ENCODE measurements around the gene COL18A1. TPM values are rescaled to one million over a fixed set of nuclear protein-coding genes. Genes with fewer than 3 reads are reported as not detected.

COL18A1 gene
- total RNA-seq, 4 donors from 2014 or later: 97.7 to 173 (median 110) TPM

DNA sequence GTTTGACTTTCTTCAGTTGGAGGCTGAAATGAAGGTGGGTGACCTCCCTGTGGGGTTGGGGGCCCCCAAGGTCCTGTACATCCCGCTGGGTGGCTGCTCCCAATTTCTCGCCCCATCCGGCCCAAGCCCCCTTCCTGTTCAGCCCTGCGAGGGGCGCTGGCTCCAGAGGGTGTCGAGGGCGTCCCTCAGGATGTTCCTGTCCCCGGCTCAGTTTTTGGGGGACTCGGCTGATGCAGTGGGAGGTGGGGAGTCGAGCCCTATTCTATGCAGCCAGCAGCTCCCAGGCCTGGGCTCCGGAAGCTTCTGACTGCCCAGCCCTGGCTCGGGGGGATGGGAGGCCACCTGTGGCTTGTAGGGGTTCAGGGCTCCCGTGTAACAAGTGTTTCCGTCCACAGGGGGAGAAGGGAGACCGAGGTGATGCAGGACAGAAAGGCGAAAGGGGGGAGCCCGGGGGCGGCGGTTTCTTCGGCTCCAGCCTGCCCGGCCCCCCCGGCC, 99.1 kb downstream of the COL18A1 start:
- H3K9me3 ChIP-seq: no peaks in the 10 kb centered on the region
- intact Hi-C loops (cut with DNase I): no loop called here
- H3K4me3 ChIP-seq: no peak overlapping the region
- peaks cover 0 to 3% (median 0%) of the 10 kb centered on the region in 4 donors for H3K27me3 ChIP-seq
- TF ChIP-seq, protein P1, sequence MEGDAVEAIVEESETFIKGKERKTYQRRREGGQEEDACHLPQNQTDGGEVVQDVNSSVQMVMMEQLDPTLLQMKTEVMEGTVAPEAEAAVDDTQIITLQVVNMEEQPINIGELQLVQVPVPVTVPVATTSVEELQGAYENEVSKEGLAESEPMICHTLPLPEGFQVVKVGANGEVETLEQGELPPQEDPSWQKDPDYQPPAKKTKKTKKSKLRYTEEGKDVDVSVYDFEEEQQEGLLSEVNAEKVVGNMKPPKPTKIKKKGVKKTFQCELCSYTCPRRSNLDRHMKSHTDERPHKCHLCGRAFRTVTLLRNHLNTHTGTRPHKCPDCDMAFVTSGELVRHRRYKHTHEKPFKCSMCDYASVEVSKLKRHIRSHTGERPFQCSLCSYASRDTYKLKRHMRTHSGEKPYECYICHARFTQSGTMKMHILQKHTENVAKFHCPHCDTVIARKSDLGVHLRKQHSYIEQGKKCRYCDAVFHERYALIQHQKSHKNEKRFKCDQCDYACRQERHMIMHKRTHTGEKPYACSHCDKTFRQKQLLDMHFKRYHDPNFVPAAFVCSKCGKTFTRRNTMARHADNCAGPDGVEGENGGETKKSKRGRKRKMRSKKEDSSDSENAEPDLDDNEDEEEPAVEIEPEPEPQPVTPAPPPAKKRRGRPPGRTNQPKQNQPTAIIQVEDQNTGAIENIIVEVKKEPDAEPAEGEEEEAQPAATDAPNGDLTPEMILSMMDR (IDR thresholded peaks at IDR 0.05): no peak
- TF ChIP-seq POLR2AphosphoS5 (IDR thresholded peaks at IDR 0.05) (no peak), POLR2A (IDR thresholded peaks at IDR 0.05; ENCODE audit: low read depth) (no peak), EP300 (IDR thresholded peaks at IDR 0.05) (no peak)
- no peak for DNase-seq (ENCODE audit: extremely low spot score)
- WGBS: 76% methylated on average over 3 of the region's 22 CpGs
- H3K4me1 ChIP-seq: no peaks in the 10 kb centered on the region
- peaks cover 0 to 44% (median 26%) of the 10 kb centered on the region in 4 donors for H3K36me3 ChIP-seq
- H3K27ac ChIP-seq (replicated peaks in 1 of 4): no peak overlapping the region

DNA sequence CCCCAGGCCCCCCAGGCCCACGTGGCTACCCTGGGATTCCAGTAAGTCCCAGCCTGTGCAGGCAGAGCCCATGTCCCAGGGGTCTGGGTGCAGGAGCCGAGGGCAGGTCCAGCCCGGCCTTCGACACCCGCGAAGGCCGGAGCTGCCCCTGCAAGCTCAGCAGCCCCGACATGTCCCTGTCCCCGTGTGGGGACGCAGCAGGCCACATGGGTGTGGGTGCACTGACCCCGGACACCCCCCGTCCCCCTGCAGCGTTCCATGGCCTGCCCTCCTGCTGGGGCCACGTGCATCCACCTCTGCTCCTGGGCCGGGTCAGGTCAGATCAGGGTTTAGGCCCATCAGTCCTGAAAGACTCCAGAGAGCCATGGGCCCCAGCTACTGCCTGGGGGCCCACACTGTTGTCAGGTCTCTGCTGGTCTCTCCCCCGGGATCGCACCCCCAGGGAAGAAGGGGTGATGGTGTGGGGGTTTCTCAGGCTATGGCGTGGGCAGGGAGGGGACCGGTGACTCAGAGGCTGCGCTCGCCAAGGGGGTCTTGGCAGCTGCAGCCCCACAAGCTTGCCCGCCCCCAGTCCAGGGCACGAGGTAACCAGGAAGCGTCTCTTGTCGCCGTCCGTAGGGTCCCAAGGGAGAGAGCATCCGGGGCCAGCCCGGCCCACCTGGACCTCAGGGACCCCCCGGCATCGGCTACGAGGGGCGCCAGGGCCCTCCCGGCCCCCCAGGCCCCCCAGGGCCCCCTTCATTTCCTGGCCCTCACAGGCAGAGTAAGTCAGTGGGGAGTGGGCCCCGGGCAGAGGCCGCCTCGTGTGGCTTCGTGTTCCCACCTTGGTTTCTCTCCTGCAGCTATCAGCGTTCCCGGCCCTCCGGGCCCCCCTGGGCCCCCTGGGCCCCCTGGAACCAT, 99.8 kb downstream of the COL18A1 start:
- H3K27ac ChIP-seq (replicated peaks in 1 of 4): no peak overlapping the region
- H3K4me1 ChIP-seq: no peaks in the 10 kb centered on the region
- intact Hi-C loops (cut with DNase I): no loop called here
- H3K4me3 ChIP-seq: no peak overlapping the region
- H3K36me3 ChIP-seq: peaks cover 0 to 45% (median 25%) of the 10 kb centered on the region in 4 donors
- H3K27me3 ChIP-seq: peaks cover 0 to 3% (median 0%) of the 10 kb centered on the region in 4 donors
- no peak for DNase-seq (ENCODE audit: extremely low spot score)
- H3K9me3 ChIP-seq: no peaks in the 10 kb centered on the region
- 90% methylated on average over 7 of the region's 41 CpGs for WGBS
- TF ChIP-seq POLR2A (IDR thresholded peaks at IDR 0.05; ENCODE audit: low read depth) (no peak), POLR2AphosphoS5 (IDR thresholded peaks at IDR 0.05) (no peak), EP300 (IDR thresholded peaks at IDR 0.05) (no peak)
- TF ChIP-seq, protein P1 (IDR thresholded peaks at IDR 0.05): no peak

DNA sequence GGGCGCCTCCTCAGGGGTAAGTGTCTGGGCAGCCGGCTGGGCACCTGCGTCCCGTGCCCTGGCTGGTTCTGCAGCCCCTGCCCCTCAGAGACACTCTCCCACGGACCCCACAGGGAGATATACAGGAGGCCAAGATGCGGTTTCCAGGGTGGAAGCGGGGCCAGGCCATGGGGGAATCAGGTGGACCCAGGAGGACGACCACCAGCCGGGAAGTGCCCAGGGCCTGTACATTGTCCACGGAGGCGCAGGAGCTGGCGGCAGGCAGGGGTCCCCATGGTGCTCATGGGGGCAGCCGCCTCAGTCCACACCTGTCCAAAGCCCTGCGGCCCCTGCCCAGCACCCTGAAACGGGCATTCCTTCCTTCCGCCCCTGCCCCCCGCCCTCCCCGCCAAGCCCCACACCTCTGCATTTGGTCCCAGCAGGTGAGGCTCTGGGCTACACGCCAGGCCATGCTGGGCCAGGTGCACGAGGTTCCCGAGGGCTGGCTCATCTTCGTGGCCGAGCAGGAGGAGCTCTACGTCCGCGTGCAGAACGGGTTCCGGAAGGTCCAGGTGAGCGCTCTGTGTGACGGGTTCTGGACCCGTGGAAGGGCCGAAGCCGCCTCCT, 100.6 kb downstream of the COL18A1 start:
- no peaks in the 10 kb centered on the region for H3K9me3 ChIP-seq
- intact Hi-C loops (cut with DNase I): no loop called here
- H3K27ac ChIP-seq (replicated peaks in 1 of 4): no peak overlapping the region
- no peaks in the 10 kb centered on the region for H3K4me1 ChIP-seq
- H3K27me3 ChIP-seq: peaks cover 0 to 3% (median 0%) of the 10 kb centered on the region in 4 donors
- DNase-seq (ENCODE audit: extremely low spot score): no peak
- peaks cover 0 to 52% (median 33%) of the 10 kb centered on the region in 4 donors for H3K36me3 ChIP-seq
- H3K4me3 ChIP-seq: no peak overlapping the region
- no peak for TF ChIP-seq EP300 (IDR thresholded peaks at IDR 0.05)
- no peak for TF ChIP-seq POLR2AphosphoS5 (IDR thresholded peaks at IDR 0.05)
- TF ChIP-seq, protein P1 (IDR thresholded peaks at IDR 0.05): no peak
- no peak for TF ChIP-seq POLR2A (IDR thresholded peaks at IDR 0.05; ENCODE audit: low read depth)
- WGBS: 85% methylated on average over 17 of the region's 33 CpGs

DNA sequence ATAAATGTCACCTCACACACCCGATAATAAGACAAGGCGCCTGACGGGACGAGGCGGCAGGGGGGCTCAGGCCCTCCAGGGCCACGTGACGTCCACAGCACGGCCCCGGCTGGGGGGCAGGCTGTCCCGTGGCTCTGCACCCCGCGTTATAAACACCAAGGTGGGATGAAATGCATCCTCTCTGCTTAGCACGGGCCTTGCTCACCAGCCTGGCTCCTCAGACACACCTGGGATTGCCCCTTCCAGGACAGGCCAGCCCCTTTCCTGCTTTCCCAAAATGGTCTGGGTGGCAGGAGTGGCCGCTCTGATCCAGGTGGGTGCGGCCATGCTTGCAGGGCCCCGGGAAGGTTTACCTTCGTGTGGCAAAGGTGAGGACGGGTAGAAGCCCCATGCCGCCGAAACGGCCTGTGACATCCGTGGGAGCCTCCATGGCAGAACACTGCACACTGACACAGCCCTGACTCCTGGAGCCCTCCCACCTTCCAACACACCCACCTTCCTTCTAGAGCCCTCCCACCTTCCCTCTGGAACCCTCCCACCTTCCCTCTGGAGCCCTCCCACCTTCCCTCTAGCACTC, 101.4 kb downstream of the COL18A1 start:
- no peak for DNase-seq (ENCODE audit: extremely low spot score)

More for the DNA sequence above, 101.4 kb downstream of the COL18A1 start:
- WGBS: 81% methylated on average over 14 of the region's 22 CpGs
- Histone ChIP-seq H3K4me1 (no peaks in the 10 kb centered on the region), H3K9me3 (no peaks in the 10 kb centered on the region), H3K27ac (replicated peaks in 1 of 4) (no peak overlapping the region), H3K4me3 (no peak overlapping the region), H3K36me3 (peaks cover 0 to 59% (median 37%) of the 10 kb centered on the region in 4 donors), H3K27me3 (peaks cover 0 to 3% (median 0%) of the 10 kb centered on the region in 4 donors)
- TF ChIP-seq, protein P1 (IDR thresholded peaks at IDR 0.05): no peak
- TF ChIP-seq POLR2AphosphoS5 (IDR thresholded peaks at IDR 0.05) (no peak), POLR2A (IDR thresholded peaks at IDR 0.05; ENCODE audit: low read depth) (no peak)
- intact Hi-C loops (cut with DNase I): no loop called here
